ENCODE measurements around the gene C9orf85.
"Not testable (repeated sequence)": the region's sequence is repeated elsewhere in the genome, so short reads cannot be mapped to it uniquely, and the experiment has no call there.

GRCh38 chr9:71898756-71899155 lies 12.7 kb upstream of the C9orf85 start:
- TF ChIP-seq, protein P1, sequence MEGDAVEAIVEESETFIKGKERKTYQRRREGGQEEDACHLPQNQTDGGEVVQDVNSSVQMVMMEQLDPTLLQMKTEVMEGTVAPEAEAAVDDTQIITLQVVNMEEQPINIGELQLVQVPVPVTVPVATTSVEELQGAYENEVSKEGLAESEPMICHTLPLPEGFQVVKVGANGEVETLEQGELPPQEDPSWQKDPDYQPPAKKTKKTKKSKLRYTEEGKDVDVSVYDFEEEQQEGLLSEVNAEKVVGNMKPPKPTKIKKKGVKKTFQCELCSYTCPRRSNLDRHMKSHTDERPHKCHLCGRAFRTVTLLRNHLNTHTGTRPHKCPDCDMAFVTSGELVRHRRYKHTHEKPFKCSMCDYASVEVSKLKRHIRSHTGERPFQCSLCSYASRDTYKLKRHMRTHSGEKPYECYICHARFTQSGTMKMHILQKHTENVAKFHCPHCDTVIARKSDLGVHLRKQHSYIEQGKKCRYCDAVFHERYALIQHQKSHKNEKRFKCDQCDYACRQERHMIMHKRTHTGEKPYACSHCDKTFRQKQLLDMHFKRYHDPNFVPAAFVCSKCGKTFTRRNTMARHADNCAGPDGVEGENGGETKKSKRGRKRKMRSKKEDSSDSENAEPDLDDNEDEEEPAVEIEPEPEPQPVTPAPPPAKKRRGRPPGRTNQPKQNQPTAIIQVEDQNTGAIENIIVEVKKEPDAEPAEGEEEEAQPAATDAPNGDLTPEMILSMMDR (IDR thresholded peaks at IDR 0.05) = not testable (repeated sequence)
- TF ChIP-seq EP300 (IDR thresholded peaks at IDR 0.05) = not testable (repeated sequence)
